Activated T-helper 9 cell treated with anti-CD3 and anti-CD28 coated beads, Interleukin-2, amount 50 U/mL, for 16 hours (primary cell): ENCODE data around the gene USP25.
A peak's percentile ranks its signal among the peaks of the same experiment; 100 is the strongest.

ENCODE experiments used
- DNase-seq: peaks from one replicate; pipeline ENCODE4 v3.0.0-alpha.2; 2020; ENCODE audit warnings: low read depth

Gene USP25, protein sequence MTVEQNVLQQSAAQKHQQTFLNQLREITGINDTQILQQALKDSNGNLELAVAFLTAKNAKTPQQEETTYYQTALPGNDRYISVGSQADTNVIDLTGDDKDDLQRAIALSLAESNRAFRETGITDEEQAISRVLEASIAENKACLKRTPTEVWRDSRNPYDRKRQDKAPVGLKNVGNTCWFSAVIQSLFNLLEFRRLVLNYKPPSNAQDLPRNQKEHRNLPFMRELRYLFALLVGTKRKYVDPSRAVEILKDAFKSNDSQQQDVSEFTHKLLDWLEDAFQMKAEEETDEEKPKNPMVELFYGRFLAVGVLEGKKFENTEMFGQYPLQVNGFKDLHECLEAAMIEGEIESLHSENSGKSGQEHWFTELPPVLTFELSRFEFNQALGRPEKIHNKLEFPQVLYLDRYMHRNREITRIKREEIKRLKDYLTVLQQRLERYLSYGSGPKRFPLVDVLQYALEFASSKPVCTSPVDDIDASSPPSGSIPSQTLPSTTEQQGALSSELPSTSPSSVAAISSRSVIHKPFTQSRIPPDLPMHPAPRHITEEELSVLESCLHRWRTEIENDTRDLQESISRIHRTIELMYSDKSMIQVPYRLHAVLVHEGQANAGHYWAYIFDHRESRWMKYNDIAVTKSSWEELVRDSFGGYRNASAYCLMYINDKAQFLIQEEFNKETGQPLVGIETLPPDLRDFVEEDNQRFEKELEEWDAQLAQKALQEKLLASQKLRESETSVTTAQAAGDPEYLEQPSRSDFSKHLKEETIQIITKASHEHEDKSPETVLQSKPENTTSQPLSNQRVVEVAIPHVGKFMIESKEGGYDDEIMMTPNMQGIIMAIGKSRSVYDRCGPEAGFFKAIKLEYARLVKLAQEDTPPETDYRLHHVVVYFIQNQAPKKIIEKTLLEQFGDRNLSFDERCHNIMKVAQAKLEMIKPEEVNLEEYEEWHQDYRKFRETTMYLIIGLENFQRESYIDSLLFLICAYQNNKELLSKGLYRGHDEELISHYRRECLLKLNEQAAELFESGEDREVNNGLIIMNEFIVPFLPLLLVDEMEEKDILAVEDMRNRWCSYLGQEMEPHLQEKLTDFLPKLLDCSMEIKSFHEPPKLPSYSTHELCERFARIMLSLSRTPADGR

DNA sequence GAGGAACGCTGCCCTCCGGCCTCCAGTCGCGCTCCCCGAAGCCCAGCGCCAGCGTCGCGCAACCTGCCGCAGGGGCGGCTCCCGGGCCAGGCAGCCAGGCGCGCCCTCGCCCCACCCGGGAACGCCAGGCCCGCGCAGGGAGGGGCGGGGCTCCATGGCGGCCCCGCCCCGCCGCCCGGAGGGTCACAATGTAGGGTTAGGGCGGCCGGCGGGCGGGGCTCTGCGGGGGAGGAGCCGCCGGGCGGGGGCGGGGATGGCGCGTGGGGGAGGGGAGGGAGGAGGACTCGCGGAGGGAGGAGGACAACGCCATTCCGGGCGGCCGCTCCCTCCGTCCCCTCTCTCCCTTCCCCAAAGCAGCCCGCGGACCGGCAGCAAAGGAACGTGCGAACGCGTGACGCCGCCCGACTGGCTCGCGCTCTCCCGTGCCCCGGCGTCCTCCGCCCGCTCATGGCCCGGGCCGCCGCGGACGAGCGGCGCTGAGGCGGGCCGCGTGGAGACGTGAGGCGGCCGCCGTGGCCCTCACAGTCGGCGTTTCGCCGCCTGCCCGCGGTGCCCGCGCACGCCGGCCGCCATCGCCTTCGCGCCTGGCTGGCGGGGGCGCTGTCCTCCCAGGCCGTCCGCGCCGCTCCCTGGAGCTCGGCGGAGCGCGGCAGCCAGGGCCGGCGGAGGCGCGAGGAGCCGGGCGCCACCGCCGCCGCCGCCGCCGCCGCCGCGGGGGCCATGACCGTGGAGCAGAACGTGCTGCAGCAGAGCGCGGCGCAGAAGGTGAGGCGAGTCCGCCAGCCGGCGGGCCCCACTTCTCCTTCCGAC is at the start of gene USP25:
TSS of gene USP25 (plus strand) at position 309 of the 810 bp plus-strand sequence. CDS start at position 721, 412 bp downstream.
- peak; percentile 85 for DNase-seq

DNA sequence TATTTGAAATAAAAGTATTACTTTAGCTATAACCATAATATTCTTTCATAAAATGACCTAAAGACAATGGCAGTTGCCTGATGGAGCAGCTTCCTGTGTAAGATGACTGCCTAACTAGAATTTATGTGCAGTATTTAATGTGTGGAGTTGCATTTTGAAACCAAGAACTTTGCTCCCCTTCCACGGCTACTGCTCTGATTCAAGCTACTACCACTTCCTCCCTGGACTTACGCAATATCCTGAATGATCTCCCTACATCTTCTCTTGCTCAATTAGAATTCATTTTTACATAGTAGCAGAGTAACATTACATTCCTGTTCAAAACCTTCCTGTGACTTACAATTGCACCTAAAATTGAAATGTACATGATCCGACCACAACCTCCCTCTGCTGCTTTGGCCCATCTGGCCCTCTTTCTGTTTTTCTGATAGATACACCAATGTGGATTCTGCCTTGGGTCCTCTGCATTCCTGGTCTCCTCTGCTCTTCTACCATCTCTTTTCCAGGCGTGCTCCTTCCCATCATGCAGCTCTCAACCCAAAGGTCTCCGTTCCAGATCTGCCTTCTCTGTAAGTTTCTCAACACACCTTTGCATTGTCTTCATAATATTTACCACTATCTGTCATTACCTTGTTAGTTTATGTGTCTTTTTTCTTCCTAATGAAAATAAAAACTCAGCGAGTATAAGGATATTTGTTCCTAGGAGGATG is 47.4 kb upstream of the USP25 start:
- no peak for DNase-seq

DNA sequence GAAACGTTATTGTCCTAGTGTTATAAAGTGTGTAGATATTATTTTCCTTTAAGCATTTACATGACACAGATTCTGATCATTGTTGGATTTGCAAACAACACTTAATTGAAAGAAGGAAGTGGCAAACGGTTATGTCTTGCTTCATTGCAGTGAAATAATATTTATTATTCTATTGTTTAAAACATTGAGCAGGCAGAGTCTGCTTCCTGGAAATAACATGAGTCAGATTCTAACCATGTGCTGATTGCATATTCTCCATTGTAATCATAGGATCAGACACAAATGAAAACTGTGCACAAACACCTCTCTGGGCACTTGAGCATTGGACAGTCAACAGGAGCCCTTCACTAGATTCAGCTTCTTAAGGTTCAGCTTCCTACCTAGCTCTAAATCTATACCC is 46.8 kb upstream of the USP25 start:
- no peak for DNase-seq

DNA sequence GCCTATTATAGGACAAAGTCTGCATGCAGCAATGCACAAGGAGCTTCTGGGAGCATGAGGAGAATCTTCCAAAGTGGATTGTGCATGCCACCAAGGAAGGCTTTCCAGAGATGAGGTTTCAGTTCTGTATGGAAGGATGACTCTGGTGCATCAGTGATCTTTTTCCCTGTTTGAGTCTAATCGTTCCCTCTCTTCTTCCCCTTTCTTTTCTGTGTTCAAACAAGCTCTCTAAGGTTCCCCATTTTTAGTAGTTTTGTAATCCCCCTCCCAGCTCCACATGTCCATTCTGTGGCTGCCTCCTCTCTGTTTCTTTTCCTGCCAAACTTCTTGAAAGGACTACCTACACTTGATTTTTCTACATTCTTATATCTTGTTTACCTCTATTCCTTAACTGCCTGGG is 43.3 kb upstream of the USP25 start:
- DNase-seq, result no peak

DNA sequence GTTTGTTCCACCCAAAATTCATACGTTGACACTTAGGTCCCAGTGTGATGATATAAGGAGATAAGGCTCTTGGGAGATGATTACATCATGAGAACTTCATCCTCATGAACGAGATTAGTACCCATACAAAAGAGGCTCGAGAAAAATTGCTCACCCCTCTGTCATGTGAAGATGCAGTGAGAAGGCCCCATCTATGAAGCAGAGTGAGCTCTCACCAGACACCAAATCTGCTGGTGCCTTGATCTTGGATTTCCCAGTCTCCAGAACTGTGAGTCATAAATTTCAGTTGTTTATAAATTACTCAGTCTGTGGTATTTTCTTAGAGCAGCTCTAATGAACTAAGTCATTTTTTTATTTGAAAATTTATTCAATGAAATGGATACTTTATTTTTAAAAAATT is 42.6 kb upstream of the USP25 start:
- DNase-seq, result no peak

DNA sequence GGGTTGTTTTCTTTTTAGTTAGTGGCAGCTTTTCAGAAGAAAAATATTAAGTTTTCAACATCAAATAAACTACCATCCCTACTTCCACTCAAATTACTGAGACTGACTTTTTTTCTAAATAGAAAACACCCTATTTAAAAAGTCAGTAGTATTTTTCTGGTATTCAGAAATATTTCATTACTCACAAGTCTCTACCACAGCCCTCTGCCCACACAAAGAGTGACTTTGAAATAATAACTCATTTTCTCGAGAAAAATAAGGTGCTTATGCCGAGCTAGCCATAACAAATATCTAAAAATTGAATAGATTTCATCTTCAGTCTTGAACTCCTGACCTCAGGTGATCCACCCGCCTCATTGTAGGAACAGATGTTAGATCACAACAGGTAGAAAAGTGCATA is 41.8 kb upstream of the USP25 start:
- no peak for DNase-seq

DNA sequence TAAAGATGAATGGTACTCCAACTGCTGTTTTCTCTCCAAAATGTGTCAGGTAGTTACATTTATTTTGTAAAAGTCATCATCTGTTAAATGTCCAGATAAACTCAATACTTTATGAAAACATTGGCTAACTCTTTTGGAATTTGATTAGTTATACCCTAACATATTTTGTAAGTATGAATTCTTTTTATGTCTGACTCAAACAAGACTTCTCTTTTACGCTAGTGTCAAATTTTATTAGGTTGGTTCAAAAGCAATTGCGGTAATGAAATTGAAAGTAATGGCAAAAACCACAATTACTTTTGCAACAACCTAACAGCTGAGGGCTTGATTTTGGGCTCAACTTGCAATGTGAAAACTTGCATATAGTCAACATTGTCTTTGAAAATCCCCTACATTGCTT is 41.0 kb upstream of the USP25 start:
- no peak for DNase-seq

DNA sequence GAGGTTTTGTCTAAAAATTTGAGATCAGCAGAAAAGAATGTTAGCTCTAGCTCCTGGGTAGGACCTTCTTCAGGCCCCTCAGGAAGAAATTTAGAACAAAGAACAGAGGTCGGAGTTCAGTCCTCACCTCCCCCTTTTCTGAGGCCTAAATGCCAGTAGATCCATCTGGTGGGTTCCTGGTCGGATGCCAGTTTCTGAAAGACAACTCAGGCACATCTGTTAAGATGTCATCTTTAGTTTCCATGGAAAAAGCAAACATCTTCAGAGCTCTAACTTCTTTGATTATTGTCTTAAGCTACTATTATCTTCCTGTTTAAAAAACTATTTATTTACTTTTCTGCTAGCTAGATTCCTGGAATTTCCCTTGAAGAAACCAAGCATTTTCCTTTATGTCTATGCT is 37.1 kb upstream of the USP25 start:
- DNase-seq, result no peak

DNA sequence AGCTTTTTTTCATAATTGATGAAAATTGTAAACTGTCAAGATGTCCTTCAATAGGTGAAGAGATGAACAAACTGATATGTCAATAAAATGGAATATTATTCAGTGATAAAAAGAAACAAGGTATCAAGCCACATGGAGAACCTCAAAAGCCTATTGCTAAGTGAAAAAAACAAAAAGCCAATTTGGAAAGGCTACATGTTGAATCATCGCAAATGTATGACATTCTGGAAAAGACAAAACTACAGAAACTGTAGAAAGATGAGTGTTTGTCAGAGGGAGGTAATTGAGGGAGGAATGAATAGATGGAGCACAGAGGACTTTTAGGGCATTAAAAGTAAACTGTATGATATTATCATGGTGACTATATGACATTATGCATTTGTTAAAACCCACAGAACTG is 34.5 kb upstream of the USP25 start:
- no peak for DNase-seq

DNA sequence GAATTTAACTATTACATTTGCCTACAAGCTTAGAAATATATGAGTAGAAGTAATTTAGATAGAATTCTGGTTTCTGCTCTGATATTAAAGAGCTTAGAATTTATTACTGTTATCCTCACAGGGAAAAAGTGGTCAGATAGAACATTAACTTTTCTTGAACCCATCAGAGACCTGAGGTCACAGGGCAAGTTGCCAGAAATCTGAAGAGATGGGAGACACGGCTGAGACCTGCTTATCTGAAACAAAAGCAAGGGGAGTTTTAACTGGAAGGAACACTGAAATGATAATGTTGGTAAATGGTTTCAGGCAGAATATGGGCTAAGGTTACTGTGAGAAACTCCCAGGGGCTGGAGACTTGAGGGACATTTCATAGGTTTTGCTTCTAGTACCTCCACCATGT is 28.0 kb upstream of the USP25 start:
- DNase-seq, result no peak

DNA sequence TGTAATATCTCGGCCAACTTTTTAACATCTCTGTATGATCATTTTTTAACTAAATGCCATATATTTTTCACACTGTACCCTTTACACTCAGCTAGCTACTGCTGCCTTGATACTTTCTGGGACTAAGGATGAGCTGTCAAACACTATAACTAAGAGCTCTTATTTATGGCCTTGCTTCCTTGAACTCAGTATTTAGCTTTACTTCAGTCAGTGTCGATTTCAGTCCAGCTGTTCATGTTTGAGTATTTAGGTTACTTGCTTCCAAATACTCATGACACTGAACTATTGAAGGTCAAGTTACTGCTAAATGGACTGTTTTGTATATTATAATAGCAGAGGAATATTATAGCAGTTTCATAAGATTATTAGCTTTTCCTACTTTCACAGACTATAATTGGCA is 25.9 kb upstream of the USP25 start:
- DNase-seq, result no peak

DNA sequence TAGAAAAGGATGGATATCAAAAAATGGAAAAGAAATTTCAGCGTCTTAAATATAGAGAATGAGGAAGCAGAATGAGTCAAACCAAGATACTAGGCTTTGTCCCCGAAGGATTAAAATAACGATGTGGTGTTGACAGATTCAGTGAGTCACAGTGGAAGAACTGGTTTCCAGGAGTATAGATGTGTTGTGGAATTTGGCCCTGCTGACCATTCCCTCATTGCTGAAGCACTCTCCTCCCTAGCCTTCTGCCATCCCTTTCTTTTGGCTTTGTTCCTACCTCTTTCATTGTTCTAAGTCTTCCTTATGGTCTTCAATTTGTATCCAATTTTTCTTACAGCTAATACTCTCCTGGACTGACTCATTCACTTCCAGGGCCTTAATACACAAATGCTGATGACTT is 23.1 kb upstream of the USP25 start:
- DNase-seq, result no peak

DNA sequence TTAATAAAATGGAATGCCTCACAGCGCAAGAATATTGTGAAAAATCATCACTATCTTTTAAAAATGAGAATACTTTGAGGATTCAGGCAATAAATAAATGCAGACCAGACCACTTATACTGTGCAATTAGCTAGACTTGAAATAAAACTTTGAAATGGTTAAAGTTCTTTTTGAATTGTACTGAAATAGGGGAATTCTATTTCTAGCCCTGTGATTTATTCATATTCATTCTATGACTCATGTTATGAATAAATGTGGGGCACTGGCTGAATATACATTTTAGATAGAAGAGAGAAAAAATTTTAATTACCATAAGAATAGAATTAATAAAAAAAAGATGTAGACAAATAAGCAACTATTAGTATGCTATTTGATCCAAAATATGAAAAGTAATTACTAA is 16.4 kb upstream of the USP25 start:
- no peak for DNase-seq

DNA sequence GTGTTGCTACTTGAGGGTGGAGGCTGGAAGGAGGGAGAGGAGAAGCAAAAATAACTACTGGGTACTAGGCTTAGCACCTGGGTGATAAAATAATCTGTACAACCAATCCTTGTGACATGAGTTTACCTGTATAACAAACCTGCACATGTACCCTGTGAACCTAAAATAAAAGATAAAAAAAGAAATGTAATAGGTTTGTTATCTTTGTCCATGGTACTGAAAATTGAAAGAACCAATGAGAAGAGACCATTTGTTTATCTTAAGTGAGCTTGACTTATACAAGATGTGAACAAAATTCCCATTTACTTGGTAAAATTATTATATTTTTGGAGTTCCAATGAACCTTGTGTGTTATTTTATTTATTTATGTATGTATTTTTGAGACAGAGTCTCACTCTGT is 11.1 kb upstream of the USP25 start:
- DNase-seq, result no peak

DNA sequence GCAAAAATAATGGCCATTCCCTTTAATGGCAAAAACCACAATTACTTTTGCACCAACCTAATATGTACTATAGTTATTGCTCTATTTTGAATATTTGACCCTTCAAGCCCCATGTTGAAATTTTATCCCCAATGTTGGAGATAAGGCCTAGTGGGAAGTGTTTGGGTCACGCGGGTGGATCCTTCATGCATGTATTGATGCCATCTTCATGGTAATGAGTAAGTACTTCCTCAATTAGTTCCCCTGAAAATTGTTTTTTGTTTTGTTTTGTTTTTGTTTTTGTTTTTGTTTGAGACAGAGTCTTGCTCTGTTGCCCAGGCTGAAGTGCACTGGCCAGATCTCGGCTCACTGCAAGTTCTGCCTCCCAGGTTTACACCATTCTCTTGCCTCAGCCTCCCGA is 9.8 kb upstream of the USP25 start:
- no peak for DNase-seq

DNA sequence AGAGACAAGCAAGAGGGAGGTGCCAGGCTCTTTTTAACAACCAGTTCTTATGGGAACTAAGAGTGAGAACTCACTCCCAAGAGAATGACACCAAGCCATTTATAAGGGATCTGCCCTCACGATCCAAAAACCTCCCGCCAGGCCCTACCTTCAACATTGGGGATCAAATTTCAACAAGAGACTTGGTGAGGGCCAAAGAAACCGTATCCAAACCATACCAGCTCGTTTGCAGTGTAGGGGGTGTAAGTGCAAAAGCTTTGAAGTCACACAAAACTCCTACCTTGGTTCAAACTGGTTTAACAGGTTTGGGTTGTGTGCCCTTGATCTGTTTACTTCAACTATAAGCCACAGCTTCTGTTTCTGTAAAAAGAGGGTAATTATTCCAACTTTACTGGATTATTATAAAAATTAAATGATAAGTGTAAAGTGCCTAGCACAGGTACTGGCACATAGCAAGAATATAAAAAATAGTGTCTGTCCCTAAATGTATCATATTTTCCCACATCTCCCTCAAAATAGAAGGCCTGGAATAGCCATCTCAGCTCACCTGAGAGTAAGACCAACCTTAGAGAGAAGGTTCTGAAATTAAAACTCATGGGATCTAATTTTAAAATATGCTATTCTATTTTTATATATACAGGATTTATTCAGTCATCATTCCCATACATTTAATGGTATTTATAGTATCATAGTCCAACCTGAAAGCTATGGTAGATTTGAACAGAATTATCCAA is 7.0 kb upstream of the USP25 start:
- DNase-seq, result no peak

DNA sequence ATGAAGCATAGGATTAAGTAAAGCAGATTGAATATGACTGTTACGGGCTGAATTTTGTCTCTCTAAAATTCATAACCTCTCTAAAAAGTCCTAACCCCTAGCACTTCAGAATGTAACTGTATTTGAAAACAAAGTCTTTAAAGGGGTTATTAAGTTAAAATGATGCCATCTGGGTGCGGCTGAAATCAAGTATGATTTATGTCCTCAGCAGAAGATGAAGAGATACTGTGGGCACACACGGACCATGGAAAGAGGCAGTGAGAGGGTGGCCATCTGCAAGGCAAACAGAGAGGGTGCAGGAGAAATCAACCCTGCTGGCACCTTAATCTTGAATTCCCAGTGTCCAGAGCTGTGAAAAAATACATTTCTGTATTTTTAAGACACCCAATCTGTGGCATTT is 3.8 kb upstream of the USP25 start:
- no peak for DNase-seq

DNA sequence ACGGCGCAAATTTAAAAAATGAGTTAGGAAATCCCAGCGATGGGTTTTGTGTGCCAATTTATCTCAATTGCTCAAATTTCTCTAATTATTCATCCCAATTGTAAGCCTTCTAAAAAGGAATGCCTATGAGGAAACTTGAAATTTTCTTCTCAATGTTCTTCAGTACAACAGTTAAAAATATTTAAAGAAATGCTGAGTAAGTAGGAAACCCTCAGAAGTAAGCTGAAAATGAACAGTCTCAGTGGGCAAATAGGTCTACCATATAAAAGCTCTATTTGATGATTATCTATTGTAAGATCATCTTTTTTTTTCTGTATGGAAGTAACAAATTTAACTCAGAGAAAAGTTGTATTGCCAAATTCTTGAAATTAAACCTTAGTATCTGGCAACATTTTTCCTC is 1.7 kb upstream of the USP25 start:
- no peak for DNase-seq

DNA sequence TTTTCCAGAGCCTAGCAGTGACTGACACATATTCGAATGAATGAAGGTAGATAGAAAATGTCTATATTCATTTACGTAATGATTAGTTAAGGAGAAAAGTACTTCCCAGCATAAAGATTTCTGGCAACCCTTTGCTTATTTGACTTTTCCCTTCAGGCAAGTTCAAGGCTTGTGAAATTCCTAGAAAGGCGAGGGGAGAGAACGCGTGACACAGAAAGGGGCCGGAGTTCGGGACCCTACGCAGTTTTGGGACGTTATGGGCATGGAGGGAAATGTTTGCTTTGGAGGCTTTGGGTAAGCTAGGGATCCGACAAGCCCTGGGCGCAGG is 472 bp upstream of the USP25 start:
- DNase-seq, result no peak

DNA sequence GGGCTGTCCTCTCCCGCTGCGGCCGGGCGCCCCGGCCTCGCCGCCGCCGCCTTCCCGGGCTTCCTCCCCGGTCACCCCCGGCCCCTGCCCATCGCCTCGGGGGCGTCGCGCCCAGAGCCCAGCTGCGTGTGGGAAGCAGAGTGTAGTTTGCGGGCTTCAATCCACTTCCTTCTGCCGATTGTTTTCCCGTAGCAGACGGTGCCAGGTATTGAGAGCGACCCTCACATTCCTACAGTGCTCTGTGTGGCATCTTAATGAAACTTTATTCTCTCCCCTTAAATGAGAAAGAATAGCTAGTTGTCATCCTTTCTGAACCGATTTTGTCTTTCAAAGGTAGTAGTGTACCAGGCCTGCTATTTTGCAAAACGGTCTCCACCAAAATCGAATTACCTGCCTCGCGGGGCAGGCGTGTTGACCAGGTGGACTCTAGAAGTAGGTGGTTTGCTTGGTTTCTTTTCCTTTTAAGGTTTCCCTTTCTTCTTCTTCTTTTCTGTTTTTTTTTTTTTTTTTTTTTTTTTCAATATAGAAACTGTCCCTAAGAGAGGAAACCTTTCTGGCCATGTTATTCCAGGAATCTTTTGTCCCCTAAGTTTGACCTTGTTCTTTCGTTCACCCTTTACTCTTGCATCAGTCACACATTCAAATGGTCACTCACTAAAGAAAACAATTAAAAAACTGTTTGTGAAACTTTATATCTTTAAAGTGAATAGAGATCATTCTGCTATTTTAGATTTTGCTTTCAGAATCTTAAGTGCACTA is 881 bp downstream of the USP25 start:
- no peak for DNase-seq
